GM13976 (cell line): Measurements from ENCODE around the gene UQCRH.

Experiments used
- DNase-seq: peaks from one replicate; pipeline ENCODE4 v3.0.0; 2012; ENCODE audit warnings: low spot score
- CTCF ChIP-seq: IDR thresholded peaks from 2 replicates; pipeline ENCODE4 v1.5.1; 2012; ENCODE audit warnings: borderline replicate concordance, mild to moderate bottlenecking; ENCODE audit not compliant: insufficient read depth; ENCODE audit errors: extremely low read depth, missing control alignments, control extremely low read depth
- in situ Hi-C: fragments of 300-500 bp; cut with MboI; formaldehyde crosslinking; loops from one replicate; pipeline ENCODE4 v1.12.0; 2022; ENCODE audit warnings: low sequenced_read_pairs, mixed read lengths, inconsistent platforms; ENCODE audit not compliant: unreplicated experiment

Gene UQCRH

GRCh38 chr1:46284058-46284457, 19.4 kb upstream of the UQCRH start:
- in situ Hi-C loops = no loop called here
- TF ChIP-seq CTCF = no peak
- DNase-seq = no peak

- in situ Hi-C loops = no loop called here
- no peak for DNase-seq
- TF ChIP-seq CTCF = no peak
Measured at GRCh38 chr1:46284597-46285564, 18.6 kb upstream of the UQCRH start.

GRCh38 chr1:46285730-46286477, 17.6 kb upstream of the UQCRH start:
- no peak for DNase-seq
- in situ Hi-C loops = no loop called here
- no peak for TF ChIP-seq CTCF

- in situ Hi-C loops = no loop called here
- no peak for DNase-seq
- no peak for TF ChIP-seq CTCF
Measured at GRCh38 chr1:46288485-46289133, 14.9 kb upstream of the UQCRH start.

- in situ Hi-C loops = no loop called here
- no peak for TF ChIP-seq CTCF
- no peak for DNase-seq
Measured at GRCh38 chr1:46289134-46289494, 14.4 kb upstream of the UQCRH start.

- DNase-seq = no peak
- TF ChIP-seq CTCF = no peak
- in situ Hi-C loops = no loop called here
Measured at GRCh38 chr1:46289976-46290375, 13.5 kb upstream of the UQCRH start.
